DMS114 treated with DMSO at 0.1 percent for 48 hours (cell line): ENCODE data around the gene UNC5B.
A peak's percentile ranks its signal among the peaks of the same experiment; 100 is the strongest.

ENCODE experiments used
- DNase-seq: peaks from one replicate; lab custom pipeline; 2025; ENCODE audit not compliant: unreplicated experiment; lab: John Stamatoyannopoulos, UW

The UNC5B gene

DNA sequence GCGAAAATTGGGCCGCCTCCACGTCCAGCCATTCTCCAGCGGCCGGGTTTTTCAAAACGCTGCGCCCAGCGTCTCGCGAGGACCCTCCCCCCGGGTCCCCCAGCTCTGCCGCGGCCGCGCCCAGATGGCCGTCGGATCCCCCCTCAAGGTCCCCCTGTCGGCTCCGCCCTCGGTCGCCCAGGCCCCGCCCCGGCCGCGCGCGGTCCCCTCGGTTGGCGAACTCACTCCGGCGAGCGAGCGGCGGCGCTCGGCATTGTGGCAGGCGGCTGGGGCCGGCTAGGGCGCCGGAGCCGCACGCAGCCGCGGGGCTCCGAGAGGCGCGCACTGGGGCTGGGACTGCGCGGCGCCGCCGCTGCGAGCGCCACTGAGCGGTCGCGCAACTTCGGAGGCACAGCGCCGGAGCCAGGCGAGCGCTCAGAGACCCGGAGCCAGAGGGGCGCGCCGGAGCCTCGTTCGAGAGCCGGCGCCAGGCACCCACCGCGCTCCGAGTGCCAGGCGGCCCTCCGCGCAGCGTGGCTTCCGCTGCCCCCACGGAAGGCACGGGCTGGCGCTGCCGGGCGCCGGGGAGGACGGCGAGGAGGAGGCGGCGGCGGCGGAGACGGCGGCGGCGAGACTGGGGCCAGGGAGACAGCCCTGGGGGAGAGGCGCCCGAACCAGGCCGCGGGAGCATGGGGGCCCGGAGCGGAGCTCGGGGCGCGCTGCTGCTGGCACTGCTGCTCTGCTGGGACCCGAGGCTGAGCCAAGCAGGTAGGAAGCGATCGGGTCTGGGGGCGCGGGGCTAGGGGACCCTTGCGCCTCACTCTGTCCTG, at the start of gene UNC5B:
Gene UNC5B, plus strand, starts transcription at position 253 of the 809 bp plus-strand sequence. Its CDS starts 416 bp downstream, at position 669.
- peak; percentile 73 for DNase-seq

DNA sequence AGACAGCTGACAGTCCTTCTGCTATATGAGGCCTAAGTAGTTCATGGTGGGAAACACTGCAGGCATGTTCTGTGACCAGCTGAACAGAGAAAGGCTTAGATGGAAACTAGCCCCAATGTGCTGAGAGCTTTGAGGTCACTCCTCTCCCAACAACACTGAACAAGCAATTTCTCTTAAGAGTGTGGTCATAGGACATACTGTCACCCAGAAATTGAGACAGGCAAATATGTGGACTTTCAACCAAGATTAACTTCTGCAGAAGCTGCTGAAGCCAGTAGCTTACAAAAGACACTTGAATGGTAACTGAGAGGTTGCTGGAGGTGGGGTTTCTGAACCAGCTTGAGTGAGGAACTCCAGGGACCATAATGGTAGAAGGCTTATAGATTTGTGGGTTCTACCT, 38.9 kb upstream of the UNC5B start:
- no peak for DNase-seq

GRCh38 chr10:71176661-71177060, 35.7 kb upstream of the UNC5B start:
- no peak for DNase-seq

DNA sequence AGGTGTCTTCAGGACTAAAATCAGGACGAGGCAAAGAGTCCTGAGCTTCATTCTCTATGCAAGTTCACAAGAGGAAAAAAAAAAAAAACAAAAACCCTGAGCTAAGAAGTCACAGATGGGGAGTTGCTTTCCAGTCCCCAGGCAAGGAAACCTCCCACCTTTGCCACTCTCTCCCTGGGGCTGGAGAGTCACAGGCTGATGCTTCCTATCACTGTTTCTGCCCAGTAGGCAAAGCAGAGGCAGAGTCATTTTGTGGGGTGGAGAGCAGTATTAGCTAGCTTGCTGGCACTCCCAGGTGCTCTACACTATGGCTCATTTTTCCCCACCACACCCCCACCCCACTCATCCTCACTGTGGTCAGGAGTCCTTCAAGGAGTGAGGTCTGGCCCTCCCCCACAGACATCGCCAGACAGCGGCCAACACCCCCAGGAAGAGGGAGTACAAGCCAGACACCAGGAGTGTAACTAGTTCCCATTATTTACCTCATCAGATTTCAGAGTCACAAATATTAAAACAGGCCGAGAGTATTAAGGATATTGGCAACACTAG, 34.6 kb upstream of the UNC5B start:
- no peak for DNase-seq

- DNase-seq: no peak
These were observed 33.5 kb upstream of the UNC5B start for GRCh38 chr10:71178880-71179279.

DNA sequence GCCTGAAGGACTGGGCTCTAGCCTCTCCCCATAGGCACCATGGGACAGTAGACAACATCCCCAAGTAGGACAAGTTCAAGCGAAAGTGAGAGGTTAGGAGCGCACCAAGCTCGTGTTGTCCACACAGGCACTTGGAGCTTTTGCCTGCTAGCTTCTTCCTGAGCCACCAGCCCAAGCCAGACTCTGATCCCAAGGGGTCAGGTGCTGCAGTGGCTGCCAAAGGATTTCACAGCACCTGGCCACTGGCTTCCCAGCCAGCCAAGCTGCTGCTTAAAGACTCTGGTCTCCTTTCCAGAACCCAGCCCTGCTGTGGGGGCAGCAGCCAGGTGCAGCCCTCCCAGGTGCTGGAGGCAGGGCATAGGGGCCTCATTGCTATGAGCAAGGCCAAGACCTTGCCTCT, 33.0 kb upstream of the UNC5B start:
- DNase-seq: no peak

- no peak for DNase-seq
These were observed 27.9 kb upstream of the UNC5B start for GRCh38 chr10:71184421-71184820.

GRCh38 chr10:71185209-71185608, 27.2 kb upstream of the UNC5B start:
- no peak for DNase-seq

DNA sequence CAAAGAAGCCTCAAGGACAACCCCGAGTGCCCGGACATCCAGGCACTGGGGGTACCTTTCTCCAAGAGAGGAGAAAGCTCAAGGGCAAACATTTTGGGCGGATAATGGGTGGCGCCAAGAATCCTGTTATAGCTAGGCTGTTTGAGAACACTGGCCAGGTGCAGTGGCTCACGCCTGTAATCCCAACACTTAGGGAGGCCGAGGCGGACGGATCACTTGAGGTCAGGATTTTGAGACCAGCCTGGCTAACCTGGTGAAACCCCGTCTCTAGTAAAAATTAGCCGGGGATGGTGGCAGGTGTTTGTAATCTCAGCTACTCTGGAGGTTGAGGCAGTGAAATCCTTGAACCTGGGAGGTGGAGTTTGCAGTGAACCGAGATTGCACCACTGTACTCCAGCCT, 25.2 kb upstream of the UNC5B start:
- no peak for DNase-seq

DNA sequence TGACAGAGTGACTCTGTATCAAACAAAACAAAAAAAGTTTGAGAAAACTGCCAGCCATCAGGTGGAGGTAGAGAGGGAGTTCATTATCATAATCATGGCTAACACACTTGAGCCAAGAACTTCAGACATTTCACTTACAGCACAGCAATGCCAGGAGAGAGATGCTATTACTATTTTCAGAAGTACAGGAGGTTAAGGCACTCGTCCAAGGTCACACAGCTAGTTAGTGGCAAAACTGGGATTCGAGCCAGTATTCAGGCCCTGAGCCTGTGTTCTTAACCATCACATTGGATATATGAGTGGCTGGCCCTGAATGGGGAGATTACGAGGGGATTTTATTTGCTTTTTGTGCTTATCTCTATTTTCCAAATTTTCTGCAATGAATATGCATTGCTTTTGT, 24.8 kb upstream of the UNC5B start:
- DNase-seq: no peak

GRCh38 chr10:71188201-71188600, 24.2 kb upstream of the UNC5B start:
- DNase-seq: no peak

- DNase-seq: no peak
These were observed 21.4 kb upstream of the UNC5B start for GRCh38 chr10:71191019-71191418.

DNA sequence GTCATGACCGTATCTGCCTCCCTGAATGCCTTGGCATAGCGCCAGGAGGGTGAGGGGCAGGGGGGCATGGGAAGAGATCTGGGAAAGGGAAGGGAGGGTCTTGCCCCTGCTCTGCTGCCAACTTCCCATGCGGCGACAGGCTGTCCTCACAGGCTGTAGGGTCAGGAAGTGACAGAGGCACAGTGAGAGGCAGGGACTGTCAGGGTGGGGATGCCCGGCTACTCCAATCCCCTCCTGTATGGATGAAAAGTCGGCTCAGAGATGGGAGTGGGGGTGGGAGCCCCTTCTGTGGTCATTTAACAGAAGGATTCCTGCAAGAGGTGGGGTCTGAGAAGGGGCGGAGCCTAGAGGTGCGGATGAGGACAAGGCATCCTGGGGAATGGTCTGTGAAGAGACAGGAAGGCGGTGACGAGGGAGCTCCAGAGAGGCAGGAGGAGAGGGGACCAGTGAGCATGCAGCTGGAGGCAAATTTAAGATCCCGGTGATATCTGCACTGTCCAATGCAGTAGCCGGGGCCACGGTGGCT, 20.8 kb upstream of the UNC5B start:
- DNase-seq: no peak

- DNase-seq: no peak
These were observed 18.9 kb upstream of the UNC5B start for GRCh38 chr10:71193516-71193915.

DNA sequence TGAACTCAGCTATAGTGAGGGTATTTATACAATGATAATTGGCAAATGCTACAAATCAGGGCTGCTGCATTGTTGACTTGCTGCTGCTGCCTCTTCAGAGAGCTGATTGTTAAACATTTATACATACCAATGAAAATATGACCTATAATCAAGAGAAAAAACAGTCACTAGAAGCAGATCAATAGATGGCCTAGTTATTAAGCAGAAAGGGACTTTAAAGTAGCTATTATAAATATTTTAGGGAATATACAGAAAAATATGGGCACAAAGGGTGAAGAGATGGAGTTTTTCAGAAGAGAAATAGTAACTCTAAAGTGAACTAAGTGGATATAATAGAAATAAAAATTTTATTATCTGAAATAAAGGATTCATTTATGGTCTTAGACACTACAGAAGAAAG, 14.4 kb upstream of the UNC5B start:
- no peak for DNase-seq

DNA sequence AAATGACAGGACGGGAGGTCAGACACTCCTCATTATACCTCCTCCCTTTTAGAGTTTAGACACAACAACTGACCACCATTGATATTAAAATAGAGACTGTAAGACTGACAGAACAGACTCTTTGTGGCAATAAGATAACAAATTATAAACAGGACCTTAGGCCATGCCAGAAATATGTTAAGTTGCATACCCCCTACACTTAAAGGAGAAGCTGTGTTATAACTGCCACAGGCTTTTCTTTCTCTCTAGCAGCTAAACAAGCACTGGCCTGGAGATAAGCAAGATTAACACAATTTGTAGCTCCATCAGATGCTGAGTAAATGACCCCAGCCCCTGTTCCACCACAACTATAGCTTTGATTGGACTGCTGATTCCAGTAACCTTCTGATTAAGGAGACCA, 10.5 kb upstream of the UNC5B start:
- no peak for DNase-seq

DNA sequence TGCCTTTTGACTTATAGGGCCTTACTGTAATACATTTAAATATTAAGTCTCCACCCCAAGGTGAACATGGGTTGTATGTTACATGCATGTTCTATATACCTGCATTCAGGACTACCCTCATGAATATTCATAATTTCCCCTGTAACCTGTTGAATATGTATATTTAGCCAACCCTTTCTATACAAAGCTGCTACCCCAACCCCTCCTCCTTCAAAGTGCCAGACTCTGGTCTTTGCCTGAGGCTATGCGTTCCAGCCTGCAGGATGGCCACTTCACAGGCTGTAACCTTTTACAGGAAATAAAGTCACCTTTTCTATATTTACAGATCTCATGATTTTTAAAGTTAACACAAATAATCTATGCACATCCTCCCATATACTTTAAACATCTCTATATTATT, 10.1 kb upstream of the UNC5B start:
- no peak for DNase-seq

DNA sequence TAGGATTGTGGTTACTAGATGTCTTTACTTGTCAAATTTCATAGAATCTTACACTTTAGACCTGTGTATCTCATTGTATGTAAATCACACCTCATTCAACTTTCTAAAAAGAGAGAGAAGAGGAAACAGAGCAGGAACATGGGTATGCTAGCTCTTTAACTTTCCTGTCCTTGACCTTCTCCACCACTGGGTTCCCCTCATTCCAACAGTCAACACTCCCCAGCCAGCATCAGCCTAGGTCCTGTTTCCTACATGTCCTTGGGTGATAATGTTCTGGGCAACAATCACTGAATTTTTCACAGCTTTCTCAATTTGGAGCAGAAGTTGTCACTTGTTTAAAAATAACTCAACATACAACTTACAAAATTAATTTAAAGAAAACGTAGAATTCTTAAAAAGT, 9.2 kb upstream of the UNC5B start:
- DNase-seq: no peak

DNA sequence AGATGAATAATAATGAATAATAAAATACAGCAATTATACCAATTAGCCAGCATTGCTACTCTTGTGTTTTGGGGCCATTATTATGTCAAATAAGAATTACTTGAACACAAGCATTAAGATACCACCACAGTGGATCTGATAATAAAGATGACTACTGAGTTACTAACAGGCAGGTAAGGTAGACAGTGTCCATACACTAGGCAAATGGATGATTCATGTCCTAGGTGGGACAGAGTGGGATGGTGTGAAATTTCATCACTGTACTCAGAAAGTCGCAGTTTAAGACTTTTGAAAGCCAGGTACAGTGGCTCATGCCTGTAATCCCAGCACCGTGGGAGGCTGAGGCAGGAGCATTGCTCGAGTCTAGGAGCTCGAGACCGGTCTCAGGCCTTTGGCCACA, 8.7 kb upstream of the UNC5B start:
- no peak for DNase-seq

DNA sequence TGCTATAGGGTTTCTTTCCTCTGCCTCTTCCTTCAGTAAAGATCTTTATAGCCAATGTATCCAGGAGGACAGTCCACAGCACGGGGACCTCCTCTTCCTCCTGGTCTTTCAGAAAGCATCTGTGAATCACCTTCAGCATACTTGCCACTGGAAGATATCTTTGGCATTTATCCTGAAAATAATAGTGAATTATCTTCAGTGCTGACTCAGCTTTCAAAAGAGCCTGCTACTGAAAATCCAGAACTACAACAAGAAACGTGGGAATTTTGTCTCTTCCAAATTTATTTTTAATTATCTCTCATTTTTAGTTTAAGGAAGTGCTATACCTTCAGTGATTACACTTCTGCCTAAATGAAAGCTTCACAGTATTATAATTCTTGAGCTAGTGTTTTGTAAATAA, 7.6 kb upstream of the UNC5B start:
- DNase-seq: no peak

DNA sequence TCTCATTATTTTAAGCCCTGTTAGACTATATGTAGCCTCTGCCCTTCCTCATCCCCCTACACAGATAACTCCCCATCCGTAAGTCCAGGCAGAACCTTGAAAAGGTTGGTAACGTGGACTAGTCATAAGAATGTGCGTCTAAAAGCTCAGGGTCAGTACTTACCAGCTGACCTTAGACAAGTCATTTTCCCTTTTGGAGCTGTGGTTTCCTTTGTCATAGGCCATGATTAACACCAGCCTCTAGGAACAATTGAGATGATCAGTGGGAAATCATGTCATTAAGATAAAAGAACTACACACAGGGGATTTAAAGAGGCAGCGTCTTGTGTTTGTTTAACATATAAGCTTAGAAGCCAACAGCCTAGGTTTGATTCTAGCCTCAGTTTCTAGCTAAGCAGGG, 6.9 kb upstream of the UNC5B start:
- DNase-seq: no peak

- no peak for DNase-seq
These were observed 5.5 kb upstream of the UNC5B start for GRCh38 chr10:71206911-71207310.

GRCh38 chr10:71207578-71207977, 4.8 kb upstream of the UNC5B start:
- no peak for DNase-seq
